Urothelium cell line (cell line): ENCODE data around the gene TMEM254.
"Not testable (repeated sequence)": the region's sequence is repeated elsewhere in the genome, so short reads cannot be mapped to it uniquely, and the experiment has no call there.

Experiments
- DNase-seq: peaks from one replicate; pipeline ENCODE4 v3.0.0; 2011; ENCODE audit warnings: low spot score, mixed read lengths
- FAIRE-seq: peaks from 2 replicates; lab custom pipeline; 2011; peaks lifted over from hg19 to GRCh38; lab: Jason Lieb, UNC

Gene TMEM254, protein sequence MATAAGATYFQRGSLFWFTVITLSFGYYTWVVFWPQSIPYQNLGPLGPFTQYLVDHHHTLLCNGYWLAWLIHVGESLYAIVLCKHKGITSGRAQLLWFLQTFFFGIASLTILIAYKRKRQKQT

DNA sequence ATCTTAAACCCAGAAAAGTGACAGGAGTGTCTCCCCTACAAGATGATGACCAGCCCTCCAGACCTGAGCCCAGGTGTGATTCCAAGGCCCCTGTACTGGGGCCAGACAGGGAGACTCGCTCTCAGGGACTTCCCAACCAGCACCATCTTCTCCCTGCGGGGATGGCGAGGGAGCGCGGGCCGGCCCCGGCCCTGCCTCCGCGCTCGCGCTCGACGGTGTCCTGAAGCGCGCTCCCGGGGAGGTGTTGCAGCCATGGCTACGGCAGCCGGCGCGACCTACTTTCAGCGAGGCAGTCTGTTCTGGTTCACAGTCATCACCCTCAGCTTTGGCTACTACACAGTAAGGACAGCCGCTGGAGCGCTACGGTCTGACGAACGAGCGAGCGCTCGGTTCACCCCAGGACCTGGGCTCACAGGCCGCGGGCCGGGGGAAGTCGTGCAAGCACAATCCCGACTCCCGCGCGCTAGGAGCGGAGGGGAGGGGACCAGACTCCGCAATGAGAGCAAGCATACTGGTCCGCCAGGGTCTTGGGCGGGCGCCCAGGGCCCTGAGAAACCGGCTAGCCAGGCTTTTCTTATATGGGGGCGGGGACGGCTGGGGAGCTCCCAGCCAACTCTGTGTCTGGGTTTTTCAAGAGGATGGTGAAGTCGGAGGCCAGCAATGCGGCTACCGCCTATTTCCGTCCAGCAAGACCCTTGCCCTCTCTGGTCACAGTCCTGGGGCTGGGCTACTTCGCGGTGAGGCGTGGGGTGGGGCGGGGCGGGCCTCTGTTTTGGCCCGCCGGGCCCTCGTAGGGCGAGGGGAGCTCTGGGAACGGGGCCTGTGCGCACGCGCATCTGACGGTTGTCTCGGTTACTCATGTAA, at the start of gene TMEM254:
Gene TMEM254 (plus strand): TSS at position 218 of the 864 bp plus-strand sequence. CDS start 35 bp downstream, at position 253.
- FAIRE-seq (peak; percentile 73), DNase-seq (peak; percentile 95)

DNA sequence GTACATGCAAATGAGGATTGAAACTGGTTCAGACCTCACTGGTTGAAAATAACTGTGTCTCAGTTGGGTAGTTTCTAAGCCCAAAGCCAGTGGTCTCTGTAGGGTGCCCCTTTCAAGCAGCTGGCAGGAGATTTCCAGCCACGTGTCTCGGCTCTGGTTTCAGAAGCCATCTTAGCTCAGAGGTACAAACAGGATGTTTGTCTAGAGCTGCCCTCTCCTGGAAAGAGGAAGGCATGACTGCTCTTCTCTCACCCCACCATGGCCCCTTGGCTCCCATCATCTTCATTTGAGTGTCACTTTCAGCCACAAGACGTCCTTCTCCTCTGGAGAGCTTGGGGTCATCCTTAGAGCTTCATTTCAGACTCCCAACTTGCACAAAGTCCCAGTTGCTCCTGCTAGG, 49.3 kb upstream of the TMEM254 start:
- DNase-seq, FAIRE-seq: not testable (repeated sequence)

DNA sequence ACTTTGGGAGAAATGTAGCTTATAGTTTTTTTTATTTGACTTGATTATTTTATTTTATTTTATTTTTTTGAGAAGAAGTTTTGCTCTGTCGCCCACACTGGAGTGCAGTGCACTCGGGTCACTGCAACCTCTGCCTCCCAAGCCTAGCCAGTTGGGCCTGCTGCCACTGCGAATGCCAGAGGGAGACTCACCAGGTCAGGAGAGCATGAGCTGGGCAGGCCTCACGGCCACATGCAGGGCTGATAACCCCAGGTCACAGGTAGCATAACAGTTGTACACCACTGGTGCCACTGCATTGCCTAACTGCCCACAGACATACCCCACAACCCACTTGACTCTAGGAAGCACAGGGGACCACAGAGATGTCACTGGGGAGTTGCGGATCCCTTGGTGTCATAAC, 48.6 kb upstream of the TMEM254 start:
- not testable (repeated sequence) for FAIRE-seq, DNase-seq

DNA sequence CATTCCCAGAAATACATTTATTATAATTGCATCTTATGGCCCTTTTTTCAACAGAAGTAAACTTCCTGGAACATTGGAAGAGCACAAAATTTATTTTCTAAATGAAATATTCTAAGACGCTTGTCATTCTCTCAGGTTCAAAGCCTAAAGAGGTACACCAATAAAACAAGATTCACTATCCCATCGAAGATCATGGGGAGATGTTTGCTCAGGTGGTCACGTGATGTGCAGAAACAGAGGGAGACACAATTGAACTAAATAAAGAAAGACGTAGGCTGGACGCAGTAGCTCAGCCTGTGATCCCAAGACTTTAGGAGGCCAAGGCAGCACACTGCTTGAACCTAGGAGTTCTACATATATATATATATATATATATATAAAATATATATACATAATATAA, 46.0 kb upstream of the TMEM254 start:
- no peak for DNase-seq
- no peak for FAIRE-seq

DNA sequence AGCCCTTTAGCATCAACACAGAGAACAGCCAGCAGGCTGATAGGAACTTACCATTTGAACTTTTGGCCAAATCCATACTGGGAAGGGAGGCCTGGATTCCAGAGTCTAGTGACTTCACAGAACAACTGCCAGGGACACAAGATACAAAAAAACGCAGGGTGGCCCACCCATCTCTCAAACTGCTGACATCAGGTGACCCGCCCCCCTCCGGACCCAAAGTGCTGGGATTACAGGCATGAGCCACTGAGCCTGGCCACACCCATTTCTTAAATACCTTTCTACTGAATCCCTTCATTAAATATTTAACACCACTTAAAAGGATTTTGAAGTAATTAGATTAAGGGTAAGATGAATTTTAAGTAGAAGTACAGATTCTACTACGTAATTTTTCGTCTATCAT, 43.7 kb upstream of the TMEM254 start:
- not testable (repeated sequence) for FAIRE-seq, DNase-seq

DNA sequence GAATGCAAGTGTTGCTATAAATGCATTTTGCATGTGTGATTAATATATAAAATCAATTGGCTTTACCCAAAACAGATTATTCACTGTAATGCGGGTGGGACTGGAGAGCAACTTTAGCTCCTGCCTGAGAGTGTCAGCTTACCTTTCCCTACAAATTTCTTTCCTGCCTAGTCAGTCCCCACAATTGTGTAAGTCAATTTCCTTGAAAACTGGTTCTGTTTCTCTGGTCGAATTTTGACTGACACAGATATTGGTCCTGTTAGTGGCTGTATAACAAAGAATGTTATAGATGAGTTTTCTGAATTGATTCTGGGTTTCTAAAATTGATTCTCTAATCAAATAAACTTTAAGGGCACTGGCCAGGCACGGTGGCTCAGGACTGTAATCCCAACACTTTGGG, 43.0 kb upstream of the TMEM254 start:
- not testable (repeated sequence) for FAIRE-seq, DNase-seq

DNA sequence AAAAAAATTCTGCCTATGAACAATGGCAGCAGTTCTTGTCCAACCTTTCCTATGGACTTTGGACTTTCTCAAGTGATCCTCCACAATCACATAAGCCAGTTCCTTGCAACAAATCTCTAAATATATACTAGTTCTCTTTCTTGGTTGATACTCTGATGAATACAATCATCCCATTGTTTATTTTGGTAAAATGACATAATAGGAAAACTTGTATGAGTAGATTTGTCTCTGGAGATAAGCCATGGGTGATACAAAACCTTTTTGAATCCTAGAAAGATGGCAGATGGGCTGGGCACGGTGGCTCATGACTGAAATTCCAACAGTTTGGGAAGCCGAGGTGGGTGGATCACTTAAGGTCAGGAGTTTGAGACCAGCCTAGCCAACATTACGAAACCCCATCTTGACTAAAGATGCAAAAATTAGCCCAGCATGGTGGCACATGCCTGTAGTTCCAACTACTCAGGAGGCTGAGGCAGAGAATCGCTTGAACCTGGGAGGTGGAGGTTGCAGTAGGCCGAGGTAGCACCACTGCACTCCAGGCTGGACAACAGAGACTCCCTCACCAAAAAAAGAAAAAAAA, 41.5 kb upstream of the TMEM254 start:
- FAIRE-seq, DNase-seq: not testable (repeated sequence)

DNA sequence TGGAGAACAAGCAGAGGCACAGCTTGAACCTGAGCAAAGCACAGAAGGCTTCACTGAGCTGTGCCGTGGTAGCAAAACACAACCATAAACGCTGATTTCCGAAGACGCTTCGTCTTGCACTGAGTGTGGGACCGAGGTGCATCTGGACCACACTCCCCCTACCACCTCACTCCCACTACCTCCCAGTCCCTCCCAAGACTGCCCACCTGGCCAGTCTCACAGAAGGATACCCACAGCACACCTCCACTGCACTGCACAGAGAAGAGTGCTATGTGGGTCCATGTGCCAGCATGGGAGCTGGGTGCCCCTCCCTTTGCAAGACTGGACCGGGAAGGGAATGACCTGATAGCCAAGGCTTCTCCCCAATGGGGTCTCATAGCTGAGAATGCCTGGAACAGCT, 40.2 kb upstream of the TMEM254 start:
- peak; percentile 55 for FAIRE-seq
- not testable (repeated sequence) for DNase-seq

DNA sequence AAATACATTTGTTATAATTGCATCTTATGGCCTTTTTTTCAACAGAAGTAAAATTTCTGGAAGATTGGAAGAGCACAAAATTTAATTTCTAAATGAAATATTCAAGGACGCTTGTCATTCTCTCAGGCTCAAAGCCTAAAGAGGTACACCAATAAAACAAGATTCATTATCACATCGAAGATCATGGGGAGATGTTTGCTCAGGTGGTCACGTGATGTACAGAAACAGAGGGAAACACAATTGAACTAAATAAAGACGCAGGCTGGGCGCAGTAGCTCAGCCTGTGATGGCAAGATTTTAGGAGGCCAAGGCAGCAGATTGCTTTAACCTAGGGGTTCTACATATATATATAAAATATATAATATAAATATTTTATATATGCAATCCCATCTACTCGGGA, 37.3 kb upstream of the TMEM254 start:
- FAIRE-seq (no peak), DNase-seq (no peak)

DNA sequence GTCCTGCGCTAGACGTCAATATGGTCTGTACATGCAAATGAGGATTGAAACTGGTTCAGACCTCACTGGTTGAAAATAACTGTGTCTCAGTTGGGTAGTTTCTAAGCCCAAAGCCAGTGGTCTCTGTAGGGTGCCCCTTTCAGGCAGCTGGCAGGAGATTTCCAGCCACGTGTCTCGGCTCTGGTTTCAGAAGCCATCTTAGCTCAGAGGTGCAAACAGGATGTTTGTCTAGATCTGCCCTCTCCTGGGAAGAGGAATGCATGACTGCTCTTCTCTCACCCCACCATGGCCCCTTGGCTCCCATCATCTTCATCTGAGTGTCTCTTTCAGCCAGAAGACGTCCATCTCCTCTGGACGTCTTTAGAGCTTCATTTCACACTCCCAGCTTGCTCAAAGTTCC, 33.5 kb upstream of the TMEM254 start:
- FAIRE-seq, DNase-seq: not testable (repeated sequence)

DNA sequence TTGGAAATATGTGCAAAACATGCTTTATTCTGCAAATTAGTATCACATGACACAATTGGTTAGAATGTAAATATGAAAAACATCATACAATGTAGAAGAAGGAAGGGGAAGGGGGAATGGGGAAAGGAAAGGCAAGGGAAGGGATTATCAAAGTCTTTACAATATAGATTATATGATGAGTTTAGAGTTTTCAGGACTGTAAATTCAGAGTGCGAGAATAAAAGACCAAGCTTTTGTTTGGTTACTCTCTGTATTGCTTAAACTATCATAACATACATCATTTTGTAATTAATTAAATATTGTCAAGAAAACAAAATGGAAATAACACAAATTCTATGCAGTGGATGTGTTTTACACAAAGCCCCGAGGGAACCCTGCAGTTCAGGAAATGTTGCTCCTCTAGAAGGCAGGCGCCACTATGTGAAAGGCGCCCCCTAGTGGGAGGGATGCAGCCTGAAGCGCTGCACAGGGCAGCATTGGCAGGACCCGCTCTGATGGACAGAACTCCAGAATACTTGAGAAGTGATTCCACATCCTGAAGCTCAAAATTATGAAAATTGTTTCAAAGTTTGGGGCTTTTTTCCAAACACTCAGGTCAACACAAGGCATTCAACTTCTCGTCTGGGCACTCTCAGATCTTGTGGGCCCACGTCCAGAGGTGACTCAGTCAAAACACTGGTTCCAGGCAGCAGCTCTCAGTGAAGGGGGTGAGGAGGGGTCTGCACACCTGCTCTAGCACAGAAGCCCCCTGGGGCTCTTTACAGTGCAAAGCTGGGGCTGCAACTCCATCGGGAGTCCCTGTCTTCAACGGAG, 31.6 kb upstream of the TMEM254 start:
- DNase-seq (peak; percentile 81), FAIRE-seq (peak; percentile 68)

DNA sequence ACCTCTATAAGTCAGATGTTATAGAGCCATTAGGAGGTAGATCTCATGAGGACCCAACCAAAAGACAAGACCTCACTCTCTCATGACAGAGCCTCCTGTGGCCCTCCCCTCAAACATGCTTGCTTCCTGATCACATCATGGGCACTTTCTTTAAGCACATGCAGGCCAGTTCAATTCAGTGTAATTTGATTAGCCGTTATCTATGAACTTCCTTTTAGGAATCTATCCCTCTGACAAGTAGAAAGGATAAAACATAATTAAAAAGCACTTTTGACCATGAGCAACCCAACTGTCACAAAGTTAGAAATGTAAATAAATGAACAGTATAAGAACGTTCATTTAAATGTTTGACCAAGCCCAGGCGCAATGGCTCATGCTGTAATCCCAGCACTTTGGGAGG, 27.7 kb upstream of the TMEM254 start:
- DNase-seq (no peak), FAIRE-seq (no peak)

DNA sequence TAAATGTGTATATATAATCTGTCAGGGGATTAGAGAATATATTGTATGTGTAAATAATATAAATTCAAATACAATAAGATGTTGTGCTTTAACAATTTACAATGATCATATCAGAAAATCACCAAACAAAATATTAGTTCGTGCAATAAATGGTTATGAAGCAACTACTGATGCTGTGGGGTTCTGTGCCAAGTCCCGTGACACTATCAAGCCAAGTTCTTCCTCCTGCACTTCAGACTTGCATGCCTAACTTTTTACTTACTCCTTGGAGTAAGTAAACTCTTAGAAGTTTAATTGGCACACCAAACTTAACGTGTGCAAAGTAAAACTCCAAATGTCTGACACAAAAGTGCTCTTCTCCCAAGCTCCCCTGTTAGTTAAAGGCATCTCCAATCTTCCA, 26.5 kb upstream of the TMEM254 start:
- no peak for DNase-seq
- FAIRE-seq, result no peak

DNA sequence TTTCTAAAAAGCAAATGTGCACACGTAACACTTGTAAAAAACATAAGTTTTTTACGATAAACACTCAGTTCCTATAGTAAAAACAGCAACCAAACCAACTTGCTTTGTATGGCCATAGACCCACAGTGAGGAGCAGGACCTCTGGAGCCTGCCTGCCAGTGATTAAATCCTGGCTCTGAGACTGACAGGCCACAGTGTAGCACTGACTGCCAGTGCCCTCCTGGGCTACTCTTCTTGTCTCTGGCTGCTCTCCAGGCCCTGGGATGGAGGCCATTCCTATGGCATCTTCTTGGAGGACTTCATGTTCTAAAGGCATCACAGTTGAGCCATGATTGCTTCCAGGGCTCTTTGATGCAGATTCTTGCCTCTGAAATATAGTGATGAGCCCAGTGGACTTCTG, 22.7 kb upstream of the TMEM254 start:
- no peak for DNase-seq
- FAIRE-seq, result no peak

DNA sequence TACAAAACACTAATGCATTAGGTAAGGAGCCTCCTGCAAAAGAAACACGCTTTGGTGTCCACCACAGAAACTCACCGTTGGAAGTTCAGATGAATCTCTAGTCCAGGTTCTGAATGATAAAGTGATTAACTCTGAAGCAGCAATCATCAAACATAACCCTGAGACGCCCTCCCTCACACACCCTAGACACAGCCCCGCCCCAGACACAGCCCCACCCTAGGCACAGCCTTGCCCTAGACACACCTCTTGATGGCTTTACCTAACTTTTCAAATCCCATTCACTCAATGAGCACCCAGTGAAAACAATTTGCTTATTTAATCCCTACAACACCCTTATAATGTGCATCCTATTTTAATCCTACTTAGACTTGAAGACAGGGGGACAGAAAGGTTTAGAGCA, 21.3 kb upstream of the TMEM254 start:
- DNase-seq, result no peak
- FAIRE-seq, result no peak

DNA sequence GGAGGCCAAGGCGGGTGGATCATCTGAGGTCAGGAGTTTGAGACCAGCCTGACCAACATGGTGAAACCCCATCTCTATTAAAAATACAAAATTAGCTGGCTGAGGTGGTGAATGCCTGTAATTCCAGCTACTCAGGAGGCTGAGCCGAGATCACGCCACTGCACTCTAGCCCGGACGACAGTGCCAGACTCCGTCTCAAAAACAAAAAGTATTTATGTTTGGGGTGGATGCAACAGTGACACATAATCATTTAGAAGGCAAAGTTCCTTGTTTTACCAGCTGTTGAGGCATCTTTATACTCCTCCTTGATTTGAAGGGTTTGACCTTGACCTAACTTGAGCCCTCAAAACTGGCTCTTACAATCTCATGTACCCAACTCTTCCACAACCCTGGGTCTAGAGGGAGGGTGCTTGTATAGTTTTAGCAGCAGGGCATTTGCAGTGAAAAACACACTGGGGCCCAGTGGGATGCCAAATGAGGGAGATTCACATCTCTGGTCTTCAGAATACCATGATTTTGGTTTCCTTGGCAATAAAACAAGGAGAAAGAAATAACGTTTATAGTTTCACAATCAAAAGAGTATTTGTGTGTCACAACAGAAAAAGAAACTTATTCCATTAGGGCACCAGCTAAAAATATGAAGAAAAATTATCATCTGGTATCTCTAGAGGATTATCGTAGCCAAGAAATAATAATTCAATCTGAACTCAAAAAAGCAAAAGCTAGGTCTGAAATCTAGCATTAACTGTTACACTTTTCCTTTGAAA, 14.2 kb upstream of the TMEM254 start:
- FAIRE-seq (no peak), DNase-seq (no peak)

DNA sequence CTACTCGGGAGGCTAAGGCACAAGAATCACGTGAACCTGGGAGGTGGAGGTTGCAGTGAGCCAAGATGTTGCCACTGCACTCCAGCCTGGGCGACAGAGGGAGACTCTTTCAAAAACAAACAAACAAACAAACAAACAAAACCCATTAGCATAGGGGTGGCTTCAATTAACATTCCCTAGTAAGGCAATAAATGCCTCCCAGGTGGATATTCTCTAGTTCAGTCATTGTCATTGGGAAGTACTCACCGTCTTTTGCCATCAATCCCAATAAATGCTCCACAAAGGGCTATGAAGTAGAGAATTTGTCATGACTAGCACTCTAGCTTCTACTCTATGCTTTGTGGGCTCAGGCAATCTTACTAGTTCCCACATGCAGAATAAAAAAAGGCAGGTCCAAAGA, 11.7 kb upstream of the TMEM254 start:
- DNase-seq, result no peak
- FAIRE-seq, result no peak

DNA sequence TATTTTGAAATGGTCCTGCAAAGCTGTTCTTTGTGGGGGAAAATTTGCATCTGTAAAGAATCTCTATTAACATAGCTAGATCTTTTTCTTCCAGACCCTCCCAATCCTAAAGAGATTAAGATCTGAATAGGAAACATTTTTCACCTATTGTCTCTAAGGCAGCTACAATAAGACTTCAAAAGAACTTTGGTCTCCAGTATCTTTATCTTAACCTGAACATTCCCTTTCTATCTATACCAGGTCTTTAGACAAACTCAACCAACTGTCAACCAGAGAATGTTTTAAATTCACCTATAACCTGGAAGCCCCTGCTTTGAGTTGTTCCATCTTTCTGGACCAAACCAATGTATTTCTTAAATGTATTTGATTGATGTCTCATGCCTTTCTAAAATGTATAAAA, 10.6 kb upstream of the TMEM254 start:
- not testable (repeated sequence) for DNase-seq, FAIRE-seq

DNA sequence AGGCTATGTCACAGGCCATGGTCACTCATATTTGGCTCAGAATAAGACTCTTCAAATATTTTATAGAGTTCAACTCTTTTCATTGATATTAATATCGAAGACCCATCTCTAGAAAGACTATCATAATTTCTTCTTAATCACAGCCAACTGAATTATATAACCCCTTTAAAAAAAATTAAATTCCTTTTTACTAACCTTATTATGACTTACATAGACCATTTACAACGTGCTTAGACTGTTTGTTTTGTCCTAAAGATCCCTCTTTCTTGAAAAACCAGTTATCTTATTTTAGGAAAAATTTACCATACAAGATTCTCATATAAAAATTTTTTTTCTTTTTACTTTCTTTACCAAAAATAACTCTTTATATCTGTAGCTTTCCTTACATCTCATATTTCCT, 10.2 kb upstream of the TMEM254 start:
- no peak for FAIRE-seq
- no peak for DNase-seq

DNA sequence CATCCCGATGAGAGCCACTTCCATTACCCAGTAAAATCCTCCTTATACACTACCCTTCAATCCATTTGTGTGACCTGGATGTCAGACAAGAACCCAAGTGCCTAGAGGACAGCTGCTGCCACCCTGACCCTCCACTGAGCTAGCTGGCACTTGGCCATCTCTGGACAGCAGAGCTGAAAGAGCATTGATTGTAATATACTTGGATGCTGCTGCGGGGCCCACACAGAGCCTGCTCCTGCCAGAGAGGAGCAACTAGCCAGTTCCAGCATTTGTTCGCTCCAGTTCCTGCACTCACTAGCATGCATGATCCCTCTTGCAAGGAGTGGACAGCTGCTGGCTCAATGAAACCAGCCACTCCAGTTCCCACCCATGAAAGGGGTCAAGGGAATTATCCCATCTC, 8.4 kb upstream of the TMEM254 start:
- FAIRE-seq (no peak), DNase-seq (no peak)
